NT2/D1 (cell line): ENCODE results near the gene ZNF726.

Experiments
- SUZ12 ChIP-seq: IDR thresholded peaks from 2 replicates; pipeline ENCODE4 v1.6.1; 2011; ENCODE audit not compliant: insufficient read length, insufficient read depth; ENCODE audit errors: extremely low read depth
- YY1 ChIP-seq: IDR thresholded peaks from 2 replicates; pipeline ENCODE4 v1.6.1; 2011; ENCODE audit not compliant: insufficient read length, insufficient read depth
- ZNF274 ChIP-seq: IDR thresholded peaks from 2 replicates; pipeline ENCODE4 v1.6.1; 2011; ENCODE audit warnings: mild to moderate bottlenecking, low read depth, low read length

- TF ChIP-seq SUZ12 (no peak), YY1 (no peak), ZNF274 (no peak)
Measured at GRCh38 chr19:23887642-23888041, 27.0 kb upstream of the ZNF726 start.
